ENCODE results near the gene ABCA10.

ABCA10 gene

DNA sequence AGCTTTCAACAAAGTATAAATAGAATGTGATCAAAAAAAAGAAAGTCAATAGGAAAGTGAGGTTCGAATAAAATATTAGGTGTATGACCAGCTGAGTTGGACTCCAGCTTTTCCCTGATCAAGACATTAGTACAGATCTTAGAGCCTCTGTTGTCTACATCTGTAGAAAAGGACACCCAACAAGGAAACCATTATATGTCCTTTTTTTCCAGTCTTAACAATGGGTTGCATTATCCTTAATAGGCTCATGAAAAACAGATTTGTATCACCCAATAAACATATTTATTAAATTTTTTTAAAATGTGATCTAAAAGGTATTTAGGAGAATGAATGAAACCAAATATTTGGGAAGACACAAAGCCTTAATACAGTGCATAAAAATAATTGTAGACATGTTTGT, 105.0 kb downstream of the ABCA10 start:
- in situ Hi-C loops (cut with HindIII; ENCODE audit: low pct_ligation_motif_present, low sequenced_read_pairs): no loop called here
- Histone ChIP-seq H3K27me3 (replicated peaks) (no peaks in the 10 kb centered on the region), H3K36me3 (replicated peaks) (no peaks in the 10 kb centered on the region), H3K4me3 (ENCODE audit: low read depth, low read length) (no peak overlapping the region), H3K27ac (no peak overlapping the region)
- TF ChIP-seq, protein P1, sequence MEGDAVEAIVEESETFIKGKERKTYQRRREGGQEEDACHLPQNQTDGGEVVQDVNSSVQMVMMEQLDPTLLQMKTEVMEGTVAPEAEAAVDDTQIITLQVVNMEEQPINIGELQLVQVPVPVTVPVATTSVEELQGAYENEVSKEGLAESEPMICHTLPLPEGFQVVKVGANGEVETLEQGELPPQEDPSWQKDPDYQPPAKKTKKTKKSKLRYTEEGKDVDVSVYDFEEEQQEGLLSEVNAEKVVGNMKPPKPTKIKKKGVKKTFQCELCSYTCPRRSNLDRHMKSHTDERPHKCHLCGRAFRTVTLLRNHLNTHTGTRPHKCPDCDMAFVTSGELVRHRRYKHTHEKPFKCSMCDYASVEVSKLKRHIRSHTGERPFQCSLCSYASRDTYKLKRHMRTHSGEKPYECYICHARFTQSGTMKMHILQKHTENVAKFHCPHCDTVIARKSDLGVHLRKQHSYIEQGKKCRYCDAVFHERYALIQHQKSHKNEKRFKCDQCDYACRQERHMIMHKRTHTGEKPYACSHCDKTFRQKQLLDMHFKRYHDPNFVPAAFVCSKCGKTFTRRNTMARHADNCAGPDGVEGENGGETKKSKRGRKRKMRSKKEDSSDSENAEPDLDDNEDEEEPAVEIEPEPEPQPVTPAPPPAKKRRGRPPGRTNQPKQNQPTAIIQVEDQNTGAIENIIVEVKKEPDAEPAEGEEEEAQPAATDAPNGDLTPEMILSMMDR (IDR thresholded peaks at IDR 0.05; ENCODE audit: low read depth, low read length, missing control alignments): no peak
- no peak for DNase-seq

DNA sequence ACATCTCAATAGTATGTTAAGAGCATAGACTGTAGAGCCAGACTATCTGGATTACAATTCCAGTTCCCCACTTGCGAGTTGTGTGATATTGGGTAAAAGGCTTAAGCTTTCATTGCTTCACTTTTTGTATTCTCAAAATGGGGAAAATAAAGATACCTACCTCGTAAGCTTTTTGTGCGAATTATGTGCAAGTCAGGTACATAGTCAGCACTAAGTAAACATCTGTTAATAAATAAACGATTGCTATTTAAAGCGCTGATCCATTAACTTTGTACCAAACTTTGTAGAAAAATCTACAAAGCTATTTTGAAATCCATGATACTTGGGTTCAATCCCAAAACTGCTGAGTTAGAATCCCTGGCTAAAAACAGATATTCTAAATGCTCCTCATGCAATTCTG, 106.6 kb downstream of the ABCA10 start:
- DNase-seq: no peak
- in situ Hi-C loops (cut with HindIII; ENCODE audit: low pct_ligation_motif_present, low sequenced_read_pairs): no loop called here

DNA sequence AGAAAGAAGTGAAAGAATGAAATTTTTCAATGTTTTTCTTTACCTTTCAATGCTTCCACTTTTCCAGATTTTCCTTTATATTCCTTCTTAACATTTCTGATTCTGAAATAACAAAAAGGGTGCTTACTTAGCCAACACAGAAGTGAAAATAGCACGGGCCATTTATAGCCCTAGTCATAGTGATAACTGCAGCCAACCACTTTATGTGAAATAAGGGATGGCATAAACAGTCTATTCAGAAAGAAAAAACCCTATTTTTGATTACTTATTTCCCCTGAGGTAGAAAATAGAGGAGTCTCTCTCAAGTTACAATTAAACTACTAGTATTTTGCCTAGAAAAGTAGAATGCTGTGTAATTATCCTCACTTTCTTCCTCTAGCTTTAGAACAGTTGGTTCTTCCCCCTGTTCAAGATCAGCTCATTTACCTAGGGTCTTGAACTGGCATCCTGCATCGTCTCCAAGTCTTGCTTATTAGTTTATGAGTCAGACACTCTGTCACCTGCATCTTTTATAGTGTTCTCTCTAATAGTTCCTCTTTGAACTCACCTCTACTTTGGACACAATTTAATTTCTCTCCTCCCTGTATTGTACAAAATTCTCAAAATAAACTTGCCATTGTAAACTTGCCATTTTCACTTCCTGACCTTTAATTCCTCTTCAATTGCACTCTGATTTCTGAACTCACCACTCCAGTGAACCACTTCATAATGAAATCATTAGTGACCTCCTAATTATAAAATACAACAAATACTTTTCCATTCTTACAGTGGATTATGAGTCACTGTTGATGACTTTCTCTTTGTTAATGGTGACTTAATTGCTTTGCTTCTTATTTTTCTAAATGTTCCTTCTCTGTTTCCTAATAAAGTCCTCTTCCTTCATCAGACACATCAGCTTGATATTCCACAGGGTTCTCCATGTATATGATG, 110.5 kb downstream of the ABCA10 start:
- in situ Hi-C loops (cut with HindIII; ENCODE audit: low pct_ligation_motif_present, low sequenced_read_pairs): no loop called here
- TF ChIP-seq, protein P1 (IDR thresholded peaks at IDR 0.05; ENCODE audit: low read depth, low read length, missing control alignments): no peak

More for the DNA sequence above, 106.6 kb downstream of the ABCA10 start:
- Histone ChIP-seq H3K4me3 (ENCODE audit: low read depth, low read length) (no peak overlapping the region), H3K27me3 (replicated peaks) (no peaks in the 10 kb centered on the region), H3K27ac (no peak overlapping the region), H3K36me3 (replicated peaks) (no peaks in the 10 kb centered on the region)
- TF ChIP-seq, protein P1 (IDR thresholded peaks at IDR 0.05; ENCODE audit: low read depth, low read length, missing control alignments): no peak

DNA sequence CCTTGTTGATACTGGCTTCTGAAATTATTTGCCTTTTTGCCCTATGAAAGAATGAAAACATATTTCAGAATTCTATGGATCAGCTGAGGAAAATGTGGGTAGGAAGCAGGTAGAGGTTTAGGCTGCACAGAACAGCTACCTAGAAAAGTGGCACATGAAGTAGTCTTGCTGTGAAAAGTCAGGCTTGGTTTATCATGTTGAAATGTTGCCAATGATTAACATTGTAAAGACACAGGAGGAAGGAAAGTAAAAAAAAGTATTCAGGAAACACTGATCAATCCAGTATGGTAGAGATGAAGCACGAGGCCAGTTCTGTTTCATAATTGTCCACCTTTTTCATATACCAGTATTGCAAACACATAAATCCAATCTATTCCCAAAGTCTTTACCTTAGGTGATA, 116.8 kb downstream of the ABCA10 start:
- Histone ChIP-seq H3K4me3 (ENCODE audit: low read depth, low read length) (no peak overlapping the region), H3K36me3 (replicated peaks) (no peaks in the 10 kb centered on the region), H3K27ac (no peak overlapping the region), H3K27me3 (replicated peaks) (no peaks in the 10 kb centered on the region)
- in situ Hi-C loops (cut with HindIII; ENCODE audit: low pct_ligation_motif_present, low sequenced_read_pairs): no loop called here
- DNase-seq: no peak
- TF ChIP-seq, protein P1 (IDR thresholded peaks at IDR 0.05; ENCODE audit: low read depth, low read length, missing control alignments): no peak

More for the DNA sequence above, 110.5 kb downstream of the ABCA10 start:
- Histone ChIP-seq H3K36me3 (replicated peaks) (no peaks in the 10 kb centered on the region), H3K27me3 (replicated peaks) (no peaks in the 10 kb centered on the region), H3K27ac (no peak overlapping the region), H3K4me3 (ENCODE audit: low read depth, low read length) (no peak overlapping the region)
- DNase-seq: no peak

DNA sequence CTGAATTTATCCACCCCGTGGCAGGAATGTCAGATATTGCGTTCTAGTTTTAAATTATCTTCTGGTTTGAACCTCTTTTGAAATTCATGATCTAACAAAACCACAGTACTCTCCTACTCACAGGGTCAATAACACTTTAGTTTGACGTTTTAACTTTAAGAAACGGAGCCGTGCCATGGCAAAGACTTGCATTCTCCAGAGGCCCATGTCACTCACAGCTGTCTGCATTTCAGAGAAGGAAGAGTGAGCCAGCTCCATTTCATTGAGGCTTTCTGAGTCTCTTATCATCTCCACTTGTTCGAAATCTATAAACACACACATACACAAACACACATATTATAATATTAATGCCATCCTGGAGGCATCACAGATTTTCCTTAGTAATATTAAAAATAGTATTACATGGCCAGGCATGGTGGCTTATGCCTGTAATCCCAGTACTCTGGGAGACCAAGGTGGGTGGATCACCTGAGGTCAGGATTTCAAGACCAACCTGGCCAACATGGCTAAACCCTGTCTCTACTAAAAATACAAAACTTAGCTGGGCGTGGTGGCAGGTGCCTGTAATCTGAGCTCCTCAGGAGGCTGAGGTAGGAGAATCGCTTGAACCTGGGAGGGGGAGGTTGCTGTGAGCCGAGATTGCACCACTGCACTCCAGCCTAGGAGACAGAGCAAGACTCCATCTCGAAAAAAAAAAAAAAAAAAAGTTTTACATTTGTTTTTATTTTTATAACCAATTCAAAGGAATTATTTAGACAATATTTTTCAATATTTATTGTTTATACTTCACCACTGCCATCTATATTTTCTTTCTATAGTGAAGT, 122.5 kb downstream of the ABCA10 start:
- Histone ChIP-seq H3K4me3 (ENCODE audit: low read depth, low read length) (no peak overlapping the region), H3K36me3 (replicated peaks) (no peaks in the 10 kb centered on the region), H3K27ac (no peak overlapping the region), H3K27me3 (replicated peaks) (no peaks in the 10 kb centered on the region)
- in situ Hi-C loops (cut with HindIII; ENCODE audit: low pct_ligation_motif_present, low sequenced_read_pairs): no loop called here
- TF ChIP-seq, protein P1 (IDR thresholded peaks at IDR 0.05; ENCODE audit: low read depth, low read length, missing control alignments): no peak
- DNase-seq: no peak
